NCI-H82 (cell line): ENCODE measurements around the gene SIAE.

Experiments used
- DNase-seq: peaks from one replicate; lab custom pipeline; 2025; lab: John Stamatoyannopoulos, UW

SIAE gene, protein sequence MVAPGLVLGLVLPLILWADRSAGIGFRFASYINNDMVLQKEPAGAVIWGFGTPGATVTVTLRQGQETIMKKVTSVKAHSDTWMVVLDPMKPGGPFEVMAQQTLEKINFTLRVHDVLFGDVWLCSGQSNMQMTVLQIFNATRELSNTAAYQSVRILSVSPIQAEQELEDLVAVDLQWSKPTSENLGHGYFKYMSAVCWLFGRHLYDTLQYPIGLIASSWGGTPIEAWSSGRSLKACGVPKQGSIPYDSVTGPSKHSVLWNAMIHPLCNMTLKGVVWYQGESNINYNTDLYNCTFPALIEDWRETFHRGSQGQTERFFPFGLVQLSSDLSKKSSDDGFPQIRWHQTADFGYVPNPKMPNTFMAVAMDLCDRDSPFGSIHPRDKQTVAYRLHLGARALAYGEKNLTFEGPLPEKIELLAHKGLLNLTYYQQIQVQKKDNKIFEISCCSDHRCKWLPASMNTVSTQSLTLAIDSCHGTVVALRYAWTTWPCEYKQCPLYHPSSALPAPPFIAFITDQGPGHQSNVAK

DNA sequence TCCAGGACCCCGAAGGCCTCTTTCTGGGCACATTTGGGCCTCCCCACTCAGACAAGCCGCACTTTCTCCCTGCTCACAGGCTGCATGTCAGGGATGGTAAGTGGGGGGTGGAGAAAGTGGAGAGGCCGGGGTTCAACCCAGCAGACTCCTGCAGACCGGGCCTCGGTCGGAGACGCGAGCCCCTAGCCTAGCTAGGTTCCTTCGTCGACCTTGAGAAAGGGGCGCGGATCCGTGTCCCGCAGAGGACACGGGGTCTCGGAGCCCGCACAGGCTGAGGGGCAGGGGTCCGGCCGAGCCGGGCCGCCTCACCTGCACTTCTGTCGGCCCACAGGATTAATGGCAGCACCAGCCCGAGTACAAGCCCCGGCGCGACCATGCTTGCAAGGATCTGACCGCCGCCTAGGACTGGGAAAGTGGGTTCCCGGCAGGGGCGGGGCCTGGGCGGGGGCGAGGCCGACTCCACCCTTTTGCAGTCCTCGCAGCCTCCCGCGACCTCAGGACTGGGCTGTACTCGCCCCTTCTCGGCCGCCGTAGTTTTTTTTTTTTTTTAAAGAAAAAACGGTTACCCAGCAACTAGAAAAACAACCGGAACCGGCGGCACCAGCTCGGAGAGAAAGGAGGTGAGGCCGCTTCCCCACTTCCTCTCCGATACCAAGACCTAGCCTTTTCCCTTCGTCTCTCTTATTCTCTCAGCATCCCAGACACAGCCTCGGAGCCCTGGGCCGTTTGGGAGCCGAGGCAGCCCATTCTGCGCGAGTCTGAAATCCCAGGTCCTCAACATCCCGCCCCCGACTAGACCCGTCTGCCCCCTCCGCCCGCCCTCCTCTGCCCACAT is at the start of gene SIAE, which contains the start of gene SPA17:
Gene SIAE (minus strand): TSS at position 407 of the 835 bp plus-strand sequence. CDS start 31 bp downstream, at position 376.
Gene SPA17 (plus strand): TSS at position 572 of the 835 bp plus-strand sequence. CDS start 1,361 bp downstream, outside the sequence.
- peak; percentile 90 for DNase-seq

DNA sequence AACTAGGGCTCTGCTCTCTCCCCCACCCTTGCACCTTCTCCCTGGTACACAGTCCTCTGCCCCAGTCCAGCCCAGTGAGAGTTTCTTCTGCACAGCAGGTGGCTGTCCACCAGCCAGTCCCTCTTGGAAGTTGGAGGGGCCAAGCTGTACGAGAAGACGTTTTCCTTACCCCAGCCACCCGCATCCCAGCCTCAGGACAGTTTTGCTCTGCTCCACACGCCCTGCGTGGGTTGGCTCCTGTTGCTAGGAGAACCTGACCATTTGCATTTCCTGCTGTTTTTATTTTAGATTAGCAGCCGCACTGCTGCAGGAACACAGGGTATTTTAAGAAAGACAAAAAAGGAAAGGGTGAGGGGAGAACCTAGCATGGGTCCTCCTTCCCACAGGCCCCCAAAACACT is 48.6 kb upstream of the SIAE start:
- no peak for DNase-seq

DNA sequence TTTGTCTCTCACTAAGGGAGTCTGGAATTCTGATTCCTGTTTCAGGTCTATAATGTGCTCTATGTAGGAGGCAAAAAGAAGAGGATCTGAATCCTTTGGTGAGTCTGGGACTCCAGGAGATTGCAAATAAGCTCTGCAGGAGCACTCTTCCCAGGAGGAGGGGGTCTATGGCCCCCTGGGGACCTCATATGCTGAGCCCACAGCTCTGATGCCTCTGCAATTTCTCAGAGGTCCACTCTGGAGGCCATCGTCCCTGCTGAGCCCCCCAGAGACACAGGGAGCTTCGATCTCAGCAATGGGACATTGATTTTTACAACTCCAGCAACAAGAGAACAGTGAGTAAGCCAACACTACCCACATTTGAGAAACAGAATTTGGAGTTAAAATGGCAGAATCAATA is 46.0 kb upstream of the SIAE start:
- no peak for DNase-seq

DNA sequence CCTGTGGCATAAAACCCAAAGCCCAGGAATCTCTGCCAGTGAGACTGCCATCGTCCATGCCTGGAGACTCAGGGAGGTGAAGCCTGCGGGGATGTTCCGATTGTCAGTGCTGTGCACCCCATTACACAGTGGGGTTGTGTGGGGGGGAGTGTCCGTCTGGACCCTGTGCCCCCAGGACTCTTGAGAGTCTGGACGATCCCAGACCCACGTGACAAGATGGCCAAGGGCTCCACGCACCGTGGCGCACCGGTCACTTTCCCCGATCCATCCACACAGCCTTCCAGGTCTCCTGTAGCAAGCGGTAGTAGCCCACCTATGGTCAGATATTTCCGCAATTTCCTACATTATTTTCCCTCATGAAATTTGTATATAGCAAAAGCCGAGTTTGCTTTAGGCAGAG is 45.3 kb upstream of the SIAE start:
- no peak for DNase-seq

DNA sequence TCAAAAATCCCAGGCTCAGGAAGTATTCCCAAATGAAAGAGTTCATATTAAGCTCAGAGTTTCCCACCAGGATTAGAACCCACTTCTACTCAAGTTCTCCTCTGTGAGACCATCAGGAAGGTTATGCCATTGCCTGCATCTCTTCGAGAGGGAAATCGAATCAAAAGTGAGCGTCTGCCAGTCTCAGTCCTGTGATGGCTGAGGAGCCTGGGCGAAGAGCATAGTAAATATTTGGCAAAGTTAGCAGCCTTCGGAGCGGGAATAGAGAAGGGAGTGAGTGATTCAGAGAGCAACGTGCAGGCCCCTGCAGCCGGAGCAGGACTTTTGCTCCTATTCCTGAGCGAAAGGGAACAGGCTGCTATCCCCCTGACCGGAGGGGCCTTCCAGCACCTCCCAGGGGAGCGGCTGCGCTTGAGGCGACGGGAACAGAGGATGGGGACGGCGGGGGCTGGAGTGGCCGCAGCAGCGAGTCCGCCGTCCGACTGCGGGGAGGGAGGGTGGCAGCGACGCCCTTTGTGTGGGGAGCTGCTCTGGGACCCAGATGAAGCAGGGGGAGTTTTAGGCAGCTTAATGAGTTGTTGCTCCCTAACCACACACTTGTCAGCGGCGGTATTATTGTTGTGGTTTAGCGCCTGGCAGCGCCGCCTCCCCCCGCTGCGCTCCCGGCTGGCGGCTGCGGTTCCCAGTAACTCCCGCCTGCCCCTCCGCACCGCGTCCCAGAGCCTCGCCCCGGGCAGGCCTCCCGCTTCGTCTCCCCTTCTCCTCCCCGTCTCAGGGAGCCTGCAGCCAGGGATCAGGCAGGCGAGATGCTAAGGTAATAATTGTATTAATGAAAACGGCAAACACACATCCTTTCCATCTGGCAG is 44.5 kb upstream of the SIAE start:
- peak; percentile 61 for DNase-seq

DNA sequence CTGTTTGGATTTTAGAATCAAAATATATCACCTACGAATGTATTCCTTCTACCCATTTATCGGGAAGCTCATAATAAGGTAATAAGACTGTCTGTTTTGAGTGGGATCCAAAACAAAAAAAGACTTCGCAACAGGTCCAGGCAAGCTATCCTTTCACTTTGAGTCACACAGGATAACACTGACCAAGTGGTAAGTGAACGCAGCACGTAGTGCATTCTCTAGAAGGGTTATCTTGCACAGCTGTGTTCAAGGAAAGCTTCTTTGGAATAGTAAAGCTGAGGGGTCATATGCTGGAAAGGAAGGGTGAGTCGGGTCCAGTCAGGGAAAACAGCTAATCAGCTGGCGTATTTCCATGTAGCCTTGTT is 43.9 kb upstream of the SIAE start:
- peak; percentile 40 for DNase-seq

DNA sequence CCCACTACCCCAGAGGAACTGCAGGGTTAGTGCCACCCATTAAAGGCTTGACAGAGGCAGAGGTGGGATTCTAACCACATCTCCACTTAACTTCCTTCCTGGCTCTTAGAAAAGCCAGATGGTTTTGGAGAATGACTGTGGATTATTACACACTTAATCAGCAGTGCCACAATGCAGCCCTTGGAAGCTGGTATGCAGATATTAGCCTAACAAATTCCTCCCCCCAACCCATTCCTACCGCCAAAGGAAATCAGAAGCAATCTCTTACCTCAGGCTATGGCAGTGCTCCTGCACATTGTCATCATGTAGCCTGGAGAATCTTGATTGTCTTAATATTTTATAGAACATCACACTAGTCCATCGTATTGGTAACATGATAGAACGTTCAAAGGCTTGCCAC is 43.1 kb upstream of the SIAE start:
- DNase-seq: peak; percentile 59

DNA sequence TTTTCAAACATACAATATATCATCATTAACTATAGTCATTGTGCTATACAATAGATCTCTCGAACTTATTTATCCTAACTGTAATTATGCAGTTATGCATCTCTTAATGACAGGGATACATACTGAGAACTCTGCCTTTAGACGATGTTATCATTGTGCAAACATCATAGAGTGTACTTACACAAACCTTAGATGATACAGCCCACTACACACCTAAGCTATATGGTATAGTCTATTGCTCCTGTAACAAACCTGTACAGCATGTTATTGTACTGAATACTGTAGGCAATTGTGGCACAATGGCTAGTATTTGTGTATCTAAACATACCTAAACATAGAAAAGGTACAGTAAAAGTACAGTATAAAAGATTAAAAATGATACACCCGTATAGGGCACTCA is 38.9 kb upstream of the SIAE start:
- DNase-seq: no peak

DNA sequence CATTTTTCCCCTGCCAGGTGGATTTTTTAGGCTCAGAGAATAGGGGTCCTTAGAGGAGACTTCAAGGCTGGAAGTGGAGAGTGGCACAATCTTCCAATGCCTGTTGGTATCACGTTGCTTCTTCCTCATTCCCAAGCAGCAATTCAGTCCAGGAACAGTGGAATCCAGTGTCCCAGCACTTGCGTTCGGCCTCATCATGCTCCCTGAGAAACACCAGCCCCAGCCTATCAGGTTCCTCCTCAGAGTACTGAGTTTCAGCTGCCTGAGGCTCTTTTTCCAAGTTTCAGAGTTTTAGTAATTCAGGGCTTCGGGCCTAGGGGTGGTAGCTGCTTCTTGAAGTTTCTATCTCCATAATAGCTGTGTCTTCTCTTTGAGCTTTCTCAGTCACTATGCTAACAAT is 34.3 kb upstream of the SIAE start:
- no peak for DNase-seq

DNA sequence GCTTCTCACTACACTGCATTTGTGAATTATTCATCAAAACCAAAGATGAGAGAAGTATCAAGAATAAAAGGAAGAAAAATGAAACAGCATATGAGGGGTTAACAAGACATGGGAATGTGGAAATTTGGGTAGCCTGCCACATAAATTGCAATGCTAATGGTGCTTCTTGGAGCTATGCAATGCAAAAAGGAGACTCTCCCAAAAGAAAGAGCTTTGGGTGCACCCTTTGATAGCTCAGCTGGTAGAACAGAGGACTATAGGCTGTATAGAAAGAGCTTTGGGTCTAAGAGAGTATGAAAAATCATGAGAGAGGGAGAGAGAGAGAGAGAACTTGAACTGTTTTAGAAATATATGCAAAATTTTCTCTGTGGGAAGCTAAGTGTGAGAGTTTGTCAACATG is 26.5 kb upstream of the SIAE start:
- DNase-seq: no peak

DNA sequence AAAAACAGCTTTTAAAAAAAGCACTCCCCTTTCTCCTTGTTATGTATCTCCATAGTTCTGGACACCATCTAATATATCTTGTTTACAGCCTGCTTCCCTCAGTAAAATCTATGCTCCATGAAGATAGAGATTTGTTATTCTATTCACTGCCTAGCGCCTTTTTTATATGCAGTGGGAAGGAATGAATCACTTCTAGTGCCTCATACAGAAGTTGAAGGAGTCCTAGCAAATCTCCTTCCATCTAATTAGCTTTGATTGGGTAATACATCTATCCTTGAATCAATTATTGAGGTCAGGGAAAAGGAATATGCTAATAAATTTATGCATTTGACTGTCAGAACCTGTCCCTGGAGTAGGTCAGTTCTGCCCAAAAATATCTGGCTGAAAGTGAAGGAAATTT is 26.0 kb upstream of the SIAE start:
- DNase-seq: no peak

DNA sequence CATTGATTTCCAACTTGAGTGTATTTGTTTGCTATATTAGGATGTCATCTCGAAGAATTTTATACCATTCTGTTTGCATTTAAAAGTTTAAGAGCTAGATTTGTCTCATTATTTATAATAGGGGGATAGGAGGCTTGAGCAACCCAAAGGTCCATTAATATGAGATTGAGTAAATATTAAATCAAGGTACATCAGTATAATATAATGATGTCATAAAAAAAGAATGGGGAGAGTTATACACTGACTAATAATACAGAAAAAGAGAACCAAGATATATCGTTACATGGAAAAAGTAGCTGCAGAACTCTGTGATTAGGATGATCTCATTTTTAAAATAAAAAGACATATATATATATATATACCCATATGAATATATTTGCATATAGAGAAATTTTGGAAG is 19.6 kb upstream of the SIAE start:
- no peak for DNase-seq

DNA sequence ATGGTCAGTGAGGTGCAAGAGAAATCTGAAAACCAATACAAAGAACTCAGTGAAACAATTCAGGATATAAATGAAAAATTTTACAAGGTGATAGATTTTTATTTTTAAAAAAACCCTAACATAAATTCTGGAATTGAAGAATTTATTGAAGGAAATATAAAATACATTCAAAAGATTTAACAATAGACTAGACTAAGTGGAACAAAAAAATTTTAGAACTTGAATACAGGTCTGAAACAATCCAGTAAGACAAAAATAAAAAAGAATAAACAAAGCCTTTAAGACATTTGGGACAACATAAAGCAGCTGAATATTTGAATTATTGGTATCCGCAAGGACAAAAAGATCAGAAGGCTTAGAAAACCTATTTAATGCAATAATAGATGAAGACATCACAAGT is 8.9 kb upstream of the SIAE start:
- DNase-seq: no peak

DNA sequence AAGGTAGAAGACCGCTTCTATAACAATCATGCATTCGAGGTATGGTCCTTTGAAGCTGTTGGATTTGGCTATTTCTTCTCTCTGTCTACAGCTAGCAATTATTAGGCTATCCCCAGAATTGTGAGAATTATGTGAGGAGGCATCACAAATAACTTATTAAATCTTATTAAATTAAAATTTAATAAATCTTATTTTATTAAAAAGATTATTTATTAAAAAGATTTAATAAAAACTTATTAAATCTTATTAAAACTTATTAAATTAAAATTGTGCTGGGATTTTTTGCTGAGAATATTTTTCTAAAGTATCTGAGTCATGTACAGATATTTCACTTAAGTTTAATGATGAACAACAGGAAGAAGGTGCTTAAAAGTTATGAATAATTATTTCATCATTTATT is 7.9 kb upstream of the SIAE start:
- DNase-seq: no peak

DNA sequence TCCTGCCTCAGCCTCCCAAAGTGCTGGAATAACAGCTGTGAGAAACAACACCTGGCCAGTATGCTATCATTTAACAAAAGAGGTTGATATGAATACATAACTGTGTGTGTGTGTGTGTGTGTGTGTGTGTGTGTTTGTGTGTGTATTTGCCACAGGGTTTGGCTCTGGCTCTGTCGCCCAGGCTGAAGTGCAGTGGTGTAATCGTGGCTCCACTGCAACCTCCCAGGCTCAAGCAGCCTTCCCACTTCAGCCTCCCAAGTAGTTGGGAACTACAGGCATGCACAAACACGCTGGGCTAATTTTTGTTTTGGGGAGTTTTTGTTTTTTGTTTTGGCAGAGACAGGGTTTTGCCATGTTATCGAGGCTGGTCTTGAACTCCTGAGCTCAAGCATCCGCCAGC is 4.9 kb upstream of the SIAE start:
- no peak for DNase-seq

DNA sequence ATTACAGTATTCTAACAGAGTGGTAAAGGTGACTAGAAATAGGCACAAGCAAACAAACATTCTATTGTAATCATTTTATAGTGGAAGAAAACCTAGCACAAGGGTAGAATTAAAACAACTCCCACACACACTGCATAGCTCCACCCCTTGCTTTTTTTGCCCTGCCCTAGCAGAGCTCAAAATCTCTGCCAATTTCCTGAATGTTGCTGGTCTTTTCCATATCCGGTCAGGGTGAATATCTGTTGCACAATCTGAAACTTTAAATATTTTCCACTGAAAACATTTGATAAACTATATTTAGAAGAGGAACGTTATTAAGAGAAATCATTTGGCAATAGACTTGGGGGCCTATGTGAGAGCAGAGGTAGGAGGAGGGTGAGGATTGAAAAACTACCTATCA is 2.8 kb upstream of the SIAE start:
- no peak for DNase-seq

DNA sequence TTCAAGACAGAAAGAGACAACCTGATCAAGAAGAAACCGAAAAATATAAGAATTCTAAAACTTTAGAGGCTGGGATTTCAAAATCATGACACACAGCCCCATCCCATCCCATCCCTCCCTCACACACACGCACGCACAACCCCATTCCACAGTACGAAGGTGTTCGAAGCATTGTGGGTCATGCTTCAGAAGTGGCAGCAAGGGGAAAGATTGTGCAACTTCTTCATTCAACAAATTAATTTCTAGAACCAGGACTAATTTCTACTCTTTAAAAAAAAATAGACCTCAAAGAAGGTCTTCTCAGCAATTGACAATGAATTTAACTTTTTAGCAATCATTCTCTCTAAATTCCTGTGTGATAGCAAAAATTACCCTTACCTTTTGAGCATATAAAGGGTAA is 1.0 kb upstream of the SIAE start:
- DNase-seq: no peak

DNA sequence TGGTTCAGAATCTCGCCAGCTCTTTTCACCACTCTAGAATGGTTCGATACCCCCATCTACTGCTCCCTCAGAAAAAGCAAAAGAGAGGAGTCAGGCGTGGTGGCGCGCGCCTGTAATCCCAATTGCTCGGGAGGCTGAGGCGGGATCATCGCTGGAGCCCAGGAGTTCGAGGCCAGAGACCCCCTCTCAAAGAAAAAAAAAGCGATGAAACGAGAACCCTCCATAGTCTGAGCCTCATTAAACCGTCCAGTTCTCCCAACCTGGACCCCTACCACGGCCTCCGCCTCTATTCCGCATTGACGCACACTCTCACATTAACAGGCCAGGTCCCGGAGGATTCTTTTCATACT is 604 bp upstream of the SIAE start:
- DNase-seq: no peak

DNA sequence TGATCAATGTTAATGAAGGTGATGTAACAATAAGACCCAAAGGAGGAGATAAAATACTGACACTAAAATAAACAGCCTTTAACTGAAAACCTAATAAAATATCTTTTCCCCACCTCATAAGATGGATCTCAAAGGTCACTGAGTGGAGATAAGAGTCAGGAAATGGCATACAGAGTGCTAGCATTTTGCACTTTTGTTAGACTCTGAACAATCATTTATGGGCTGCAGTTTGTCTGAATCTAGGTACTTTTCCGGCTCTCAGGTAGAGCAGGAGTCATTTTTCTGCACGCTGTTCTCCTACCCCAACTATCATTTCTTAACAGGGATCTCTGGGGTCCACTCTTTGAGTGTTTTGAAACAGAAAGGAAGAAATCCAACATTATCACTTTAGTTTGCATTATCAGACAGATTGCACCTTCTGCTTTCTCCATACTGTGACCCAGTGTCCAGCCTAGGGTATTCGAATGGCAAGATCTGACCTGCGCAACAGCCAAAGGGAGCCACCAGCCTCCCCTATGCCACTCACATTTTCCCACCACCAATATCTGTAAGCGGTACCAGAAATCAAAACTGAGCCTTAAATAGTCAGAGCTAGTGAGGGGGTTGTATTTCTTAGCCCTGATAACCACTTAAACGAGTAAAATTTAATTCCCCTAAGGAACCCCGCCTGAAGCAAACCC is 863 bp downstream of the SIAE start:
- no peak for DNase-seq

DNA sequence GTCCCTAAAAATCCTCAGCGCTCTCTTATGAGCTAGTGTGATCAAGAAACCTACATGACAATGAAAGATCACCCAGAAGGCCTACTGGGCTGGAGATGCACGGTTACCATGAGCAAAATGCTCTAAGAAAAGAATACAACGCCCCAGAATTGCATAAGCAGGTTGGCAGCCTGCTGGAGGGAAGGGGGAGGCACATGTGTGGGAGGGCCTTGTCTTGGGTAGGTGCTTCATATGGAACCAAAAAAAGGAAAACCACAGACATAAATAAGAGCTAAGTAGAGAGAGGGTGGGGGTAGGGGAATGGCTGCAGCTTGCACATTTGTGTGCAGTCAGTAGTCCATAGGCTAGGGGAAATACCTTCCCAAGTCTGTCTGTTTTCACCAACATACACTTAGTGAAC is 2.8 kb downstream of the SIAE start:
- no peak for DNase-seq

DNA sequence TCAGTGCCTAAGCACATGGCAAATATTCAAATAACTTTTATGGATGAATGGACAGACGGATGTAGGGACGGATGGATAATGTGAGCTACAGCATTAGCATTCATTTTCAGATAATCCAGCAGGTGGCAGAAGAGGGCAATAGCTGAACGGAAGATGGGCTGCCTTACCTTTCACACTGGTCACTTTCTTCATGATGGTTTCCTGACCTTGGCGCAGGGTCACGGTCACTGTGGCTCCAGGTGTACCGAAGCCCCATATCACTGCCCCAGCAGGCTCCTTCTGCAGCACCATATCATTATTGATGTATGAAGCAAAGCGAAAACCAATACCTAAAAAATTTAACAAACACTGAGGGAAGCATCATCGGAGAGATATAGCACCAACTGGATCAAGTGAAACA is 4.3 kb downstream of the SIAE start:
- DNase-seq: peak; percentile 54

DNA sequence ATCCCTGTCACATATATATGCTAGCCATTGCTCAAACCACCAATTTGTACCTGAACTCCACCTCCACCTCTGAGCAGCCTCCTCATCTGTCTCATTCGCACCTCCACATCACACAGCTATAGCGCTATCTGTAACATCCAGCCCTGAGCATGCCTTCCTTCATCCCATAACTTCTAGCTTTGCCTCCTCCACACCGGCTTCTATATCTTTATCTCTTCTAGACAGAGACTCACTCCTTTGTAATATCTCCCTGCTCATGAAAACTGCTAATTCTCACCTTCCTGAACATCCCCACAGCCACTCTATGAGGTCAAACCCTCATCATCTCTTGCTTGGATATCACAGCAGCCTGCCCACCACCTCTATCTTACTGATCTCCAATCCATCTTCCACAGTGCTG is 5.9 kb downstream of the SIAE start:
- no peak for DNase-seq
